Central memory CD8-positive, alpha-beta T cell (primary cell): Measurements from ENCODE around the gene SERGEF.

ENCODE experiments used
- ATAC-seq: fragments of 150-1000 bp; cut with Tn5 transposase; replicated peaks from 2 replicates; pipeline ENCODE4 v1.10.0; 2022; ENCODE audit warnings: mild to moderate bottlenecking, moderate FRiP score, moderate number of reproducible peaks; ENCODE audit not compliant: poor library complexity, severe bottlenecking; ENCODE audit errors: extremely low read depth
- DNase-seq, 2 donors: peaks; one replicate each; pipeline ENCODE4 v3.0.0; 2021; ENCODE audit warnings: low spot score in 2 of 2
- H3K27ac Mint-ChIP-seq: one replicate; pipeline ENCODE4 v1.8.0; 2022; ENCODE audit warnings: low read depth, mild to moderate bottlenecking, moderate library complexity, mixed read lengths
- H3K27me3 Mint-ChIP-seq: one replicate; pipeline ENCODE4 v1.8.0; 2022; ENCODE audit warnings: mixed read lengths
- H3K36me3 Mint-ChIP-seq: one replicate; pipeline ENCODE4 v1.8.0; 2022; ENCODE audit warnings: mild to moderate bottlenecking, moderate library complexity, mixed read lengths; ENCODE audit not compliant: insufficient read depth
- H3K4me1 Mint-ChIP-seq: one replicate; pipeline ENCODE4 v1.8.0; 2022; ENCODE audit warnings: mixed read lengths
- H3K4me3 Mint-ChIP-seq: one replicate; pipeline ENCODE4 v1.8.0; 2022; ENCODE audit warnings: mild to moderate bottlenecking, moderate library complexity, mixed read lengths
- H3K9me3 Mint-ChIP-seq: one replicate; pipeline ENCODE4 v1.8.0; 2022; ENCODE audit warnings: mixed read lengths

SERGEF gene

DNA sequence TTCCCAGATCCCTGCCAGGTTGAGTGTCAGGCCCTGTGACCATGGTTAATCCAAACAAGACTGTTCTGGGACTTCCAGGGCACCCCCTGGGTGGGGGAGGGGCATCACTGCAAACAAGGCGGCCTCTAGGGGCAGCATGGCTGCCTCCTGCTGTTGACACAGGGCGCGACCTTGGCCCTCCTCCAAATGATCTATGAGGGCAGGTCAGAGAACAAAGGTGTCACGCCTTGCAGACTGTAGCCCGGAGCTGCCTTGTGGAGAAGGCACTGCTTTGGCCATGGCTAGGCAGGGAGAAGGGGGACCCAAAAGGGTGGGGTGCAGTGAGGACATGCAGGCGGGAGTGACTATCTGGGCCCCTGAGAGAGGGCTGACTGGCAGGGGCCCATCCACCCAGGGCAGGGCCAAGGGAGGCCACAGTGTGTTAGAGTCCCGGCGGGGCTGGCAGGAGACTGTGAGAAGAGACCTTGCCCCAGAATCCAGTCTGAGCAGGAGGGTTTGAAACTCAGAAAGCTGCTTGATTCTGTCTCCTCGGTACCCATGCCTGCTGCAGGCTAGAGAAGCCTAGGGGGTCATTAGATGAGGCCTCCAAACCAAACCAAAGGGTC lies 242.7 kb downstream of the SERGEF start:
- Mint-ChIP-seq H3K36me3 (peaks cover 2% of the 10 kb centered on the region), H3K9me3 (no peaks in the 10 kb centered on the region), H3K27me3 (no peaks in the 10 kb centered on the region), H3K4me1 (no peaks in the 10 kb centered on the region), H3K27ac (no peak overlapping the region), H3K4me3 (no peak overlapping the region)
- DNase-seq: no peak
- no peak for ATAC-seq

DNA sequence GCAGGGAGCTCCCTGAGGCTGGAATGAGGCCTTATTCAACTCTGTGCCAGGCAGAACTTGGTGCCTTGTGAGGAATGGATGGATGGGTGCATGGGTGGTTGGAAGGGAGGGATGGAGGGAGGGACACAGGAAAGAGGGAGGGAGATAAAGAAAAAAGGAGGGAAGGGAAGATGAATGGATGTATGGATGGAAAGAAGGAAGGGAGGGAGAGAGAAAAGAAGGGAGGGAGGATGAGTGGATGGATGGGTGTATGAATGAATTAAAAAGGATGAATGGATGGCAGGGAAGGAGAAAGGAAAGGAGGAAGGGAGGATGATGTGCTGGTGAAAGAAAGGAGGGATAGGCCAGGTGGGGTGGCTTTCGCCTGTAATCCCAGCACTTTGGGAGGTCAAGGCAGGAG lies 243.6 kb downstream of the SERGEF start:
- DNase-seq (no peak), ATAC-seq (no peak)
- Mint-ChIP-seq H3K4me3 (no peak overlapping the region), H3K27ac (no peak overlapping the region), H3K27me3 (no peaks in the 10 kb centered on the region), H3K9me3 (no peaks in the 10 kb centered on the region), H3K4me1 (no peaks in the 10 kb centered on the region), H3K36me3 (peaks cover 2% of the 10 kb centered on the region)

DNA sequence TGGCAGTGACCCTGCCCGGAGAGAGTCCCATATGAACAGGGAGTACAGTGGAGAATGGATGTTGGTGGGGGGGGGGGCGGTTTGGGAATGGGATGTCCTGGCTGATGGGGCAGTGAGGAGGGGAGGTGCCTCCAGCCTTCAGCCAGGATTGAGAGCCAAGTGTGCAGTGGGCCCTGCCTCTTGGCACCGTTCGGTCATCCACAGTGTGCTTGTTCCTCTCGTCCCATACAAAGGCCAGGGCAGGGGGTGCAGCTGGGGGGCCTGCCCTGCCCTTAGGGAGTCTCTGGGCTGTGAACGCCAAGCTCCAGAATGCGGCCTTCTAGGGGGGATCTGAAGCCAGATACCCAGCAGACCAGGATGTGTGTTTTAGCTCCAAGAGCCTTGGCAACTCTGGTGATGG lies 244.3 kb downstream of the SERGEF start:
- DNase-seq: no peak
- no peaks in the 10 kb centered on the region for H3K4me1 Mint-ChIP-seq
- peaks cover 2% of the 10 kb centered on the region for H3K36me3 Mint-ChIP-seq
- no peak overlapping the region for H3K4me3 Mint-ChIP-seq
- no peak for ATAC-seq
- no peak overlapping the region for H3K27ac Mint-ChIP-seq
- H3K27me3 Mint-ChIP-seq: no peaks in the 10 kb centered on the region
- no peaks in the 10 kb centered on the region for H3K9me3 Mint-ChIP-seq

DNA sequence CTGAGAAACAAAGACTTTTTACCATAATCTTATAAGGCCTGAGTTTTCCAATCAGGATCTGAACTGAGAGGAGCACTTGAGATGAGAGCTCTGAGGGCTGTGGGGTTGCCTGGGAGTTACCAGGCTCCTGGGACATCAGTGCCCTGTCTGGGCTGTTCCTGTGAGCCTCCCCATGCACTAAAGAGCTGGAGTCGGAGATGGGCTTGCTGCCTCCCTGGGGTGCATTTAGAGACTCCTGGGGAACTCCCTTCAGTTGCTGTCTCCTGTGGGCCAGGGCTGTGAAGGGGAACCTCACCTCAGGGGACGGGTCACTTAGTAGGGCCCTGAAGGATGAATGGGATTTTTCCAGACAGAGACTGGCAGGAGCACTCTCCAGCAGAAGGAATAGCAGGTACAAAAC lies 244.9 kb downstream of the SERGEF start:
- Mint-ChIP-seq H3K36me3 (peaks cover 2% of the 10 kb centered on the region), H3K27ac (no peak overlapping the region), H3K4me3 (no peak overlapping the region), H3K27me3 (no peaks in the 10 kb centered on the region), H3K9me3 (no peaks in the 10 kb centered on the region), H3K4me1 (no peaks in the 10 kb centered on the region)
- no peak for ATAC-seq
- DNase-seq: no peak

DNA sequence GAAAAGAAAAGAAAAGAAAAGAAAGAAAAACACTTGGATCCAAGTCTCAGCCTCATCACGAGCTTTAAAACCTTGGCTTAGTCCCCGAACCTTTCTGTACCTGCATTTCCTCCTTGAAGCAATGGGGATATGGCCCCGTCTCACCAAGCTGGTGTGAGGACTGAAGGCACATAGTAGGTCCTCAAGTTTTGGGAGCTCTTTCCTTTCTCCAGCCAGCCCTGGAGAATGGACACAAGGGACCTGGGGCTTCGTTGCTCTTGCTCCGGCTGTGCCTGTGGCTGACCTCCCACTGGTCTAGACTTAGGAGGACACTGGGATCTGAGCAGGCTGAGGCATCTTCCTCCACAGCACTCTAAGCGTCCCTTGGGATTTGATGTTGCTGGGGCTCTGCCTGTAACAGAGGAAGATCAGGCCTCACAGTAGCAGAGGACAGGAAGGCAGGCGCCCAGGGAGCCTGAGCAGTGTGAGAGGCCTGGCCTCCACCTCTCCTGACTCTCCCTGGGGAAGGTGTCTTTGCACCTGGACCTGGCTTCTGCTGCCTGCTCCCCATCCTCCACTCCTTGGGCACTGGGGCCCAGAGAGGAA lies 245.5 kb downstream of the SERGEF start:
- Mint-ChIP-seq H3K4me3 (no peak overlapping the region), H3K27ac (no peak overlapping the region)

DNA sequence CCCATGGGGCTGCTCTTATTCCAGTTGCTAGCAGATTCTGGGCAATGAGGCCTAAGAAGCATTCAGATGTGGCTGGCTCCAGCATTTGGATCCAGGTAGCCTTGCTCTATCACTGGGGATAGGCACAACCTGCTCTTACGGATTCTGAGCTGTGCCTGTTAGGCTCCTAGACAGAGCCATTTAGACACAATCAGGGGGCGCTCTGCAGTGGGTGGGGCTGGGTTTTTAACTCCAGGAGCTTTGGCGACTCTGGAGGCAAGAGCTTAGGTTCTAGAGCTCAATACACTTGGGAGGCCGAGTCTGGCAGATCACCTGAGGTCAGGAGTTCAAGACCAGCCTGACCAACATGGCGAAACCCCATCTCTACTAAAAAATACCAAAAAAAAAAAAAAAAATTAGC lies 246.3 kb downstream of the SERGEF start:
- H3K27ac Mint-ChIP-seq: no peak overlapping the region
- no peak for ATAC-seq

More for the DNA sequence above, 245.5 kb downstream of the SERGEF start:
- no peak for DNase-seq
- no peak for ATAC-seq
- H3K27me3 Mint-ChIP-seq: no peaks in the 10 kb centered on the region
- no peaks in the 10 kb centered on the region for H3K9me3 Mint-ChIP-seq
- H3K36me3 Mint-ChIP-seq: peaks cover 2% of the 10 kb centered on the region
- H3K4me1 Mint-ChIP-seq: no peaks in the 10 kb centered on the region

DNA sequence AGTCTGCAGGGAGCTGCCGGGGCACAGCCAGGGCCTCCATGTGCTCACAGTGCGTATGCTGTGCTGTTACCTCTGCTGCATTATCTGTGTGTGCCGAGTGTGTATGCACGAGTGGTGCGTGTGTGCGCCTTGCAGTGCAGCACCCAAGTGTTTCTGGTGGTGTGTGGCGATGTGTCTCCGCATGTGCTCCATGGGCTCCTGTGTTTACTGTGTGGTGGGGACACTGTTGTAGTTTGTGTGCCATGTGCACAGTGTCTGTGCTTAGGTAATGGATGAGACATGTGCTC lies 246.8 kb downstream of the SERGEF start:
- Mint-ChIP-seq H3K9me3 (no peaks in the 10 kb centered on the region), H3K27me3 (no peaks in the 10 kb centered on the region), H3K4me1 (no peaks in the 10 kb centered on the region), H3K27ac (no peak overlapping the region), H3K4me3 (no peak overlapping the region), H3K36me3 (peaks cover 2% of the 10 kb centered on the region)
- no peak for ATAC-seq
- DNase-seq: no peak

More for the DNA sequence above, 246.3 kb downstream of the SERGEF start:
- Mint-ChIP-seq H3K4me3 (no peak overlapping the region), H3K9me3 (no peaks in the 10 kb centered on the region), H3K36me3 (peaks cover 2% of the 10 kb centered on the region), H3K4me1 (no peaks in the 10 kb centered on the region), H3K27me3 (no peaks in the 10 kb centered on the region)
- no peak for DNase-seq

DNA sequence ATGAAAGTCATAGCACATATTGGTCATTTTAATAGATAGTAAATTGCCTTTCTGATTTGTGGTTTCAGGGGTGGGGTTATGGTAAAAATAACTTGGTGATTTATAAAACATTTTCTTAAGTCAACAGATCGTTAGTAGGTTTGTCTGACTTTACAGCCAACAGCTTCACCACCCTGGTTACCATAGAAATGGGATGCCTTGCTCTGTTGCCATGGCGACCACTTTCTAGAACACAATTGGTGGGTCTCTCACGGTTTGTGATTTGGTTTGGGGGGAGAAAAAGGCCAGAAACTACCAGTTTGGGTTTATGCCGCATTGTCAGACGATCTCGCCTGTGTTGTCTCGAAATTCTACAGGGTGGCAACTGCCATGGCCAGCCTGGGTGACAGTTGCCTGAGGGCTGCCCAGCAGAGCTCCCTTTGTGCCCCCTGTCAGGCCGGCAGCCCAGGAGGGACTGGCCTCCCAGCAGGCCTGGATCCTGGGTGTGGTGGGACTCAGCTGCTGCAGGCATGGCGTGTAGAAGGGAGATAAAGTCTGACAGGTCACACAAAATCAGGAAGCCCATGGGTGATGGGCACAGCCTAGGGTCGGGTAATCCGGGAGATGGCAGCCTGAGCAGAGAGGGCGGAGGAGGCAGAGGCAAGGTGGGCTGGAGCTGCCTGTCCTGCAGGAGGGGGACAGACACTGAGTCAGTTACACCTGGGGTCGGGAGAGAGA lies 247.3 kb downstream of the SERGEF start:
- Mint-ChIP-seq H3K27me3 (no peaks in the 10 kb centered on the region), H3K9me3 (no peaks in the 10 kb centered on the region), H3K36me3 (peaks cover 2% of the 10 kb centered on the region), H3K27ac (no peak overlapping the region), H3K4me3 (no peak overlapping the region), H3K4me1 (no peaks in the 10 kb centered on the region)
- no peak for ATAC-seq
- no peak for DNase-seq

DNA sequence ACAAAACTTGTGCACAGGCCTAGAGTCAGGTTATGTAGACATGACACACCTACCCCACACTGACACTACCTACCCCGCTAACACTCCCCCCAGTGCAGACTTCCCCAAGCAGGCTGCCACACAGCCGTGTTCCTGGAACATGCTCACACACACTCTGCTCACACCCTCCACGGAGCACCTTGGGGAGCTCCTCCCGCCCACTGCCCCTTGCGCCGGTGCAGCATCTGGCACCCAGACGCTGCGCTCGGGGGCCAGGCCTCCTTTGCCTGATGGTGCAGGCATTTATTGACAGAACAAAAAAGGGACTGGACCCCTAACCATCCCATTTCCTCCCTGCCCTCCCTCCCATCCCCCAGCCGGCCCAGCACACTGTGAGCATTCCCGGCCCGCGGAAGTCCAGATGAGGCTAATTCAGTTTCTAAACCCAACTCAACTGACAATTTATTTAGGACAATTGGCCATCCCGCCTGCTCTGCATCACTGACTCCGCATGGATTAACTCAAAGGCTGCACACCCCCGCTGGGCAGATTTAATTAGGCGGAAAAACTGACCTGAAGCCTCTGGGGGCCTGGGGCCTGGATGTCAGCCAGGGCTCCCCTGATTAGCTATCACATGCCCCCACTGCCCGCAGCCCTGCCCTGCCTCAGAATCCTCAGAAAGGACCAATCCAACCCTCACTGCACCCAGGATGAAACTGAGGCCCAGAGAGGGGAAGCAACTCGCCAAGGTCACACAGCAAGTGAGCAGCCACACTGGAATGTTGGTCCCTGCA lies 248.2 kb downstream of the SERGEF start:
- H3K27ac Mint-ChIP-seq: no peak overlapping the region
- no peaks in the 10 kb centered on the region for H3K27me3 Mint-ChIP-seq
- H3K4me3 Mint-ChIP-seq: no peak overlapping the region
- peaks cover 2% of the 10 kb centered on the region for H3K36me3 Mint-ChIP-seq
- H3K9me3 Mint-ChIP-seq: no peaks in the 10 kb centered on the region
- no peak for ATAC-seq
- no peaks in the 10 kb centered on the region for H3K4me1 Mint-ChIP-seq
- no peak for DNase-seq

DNA sequence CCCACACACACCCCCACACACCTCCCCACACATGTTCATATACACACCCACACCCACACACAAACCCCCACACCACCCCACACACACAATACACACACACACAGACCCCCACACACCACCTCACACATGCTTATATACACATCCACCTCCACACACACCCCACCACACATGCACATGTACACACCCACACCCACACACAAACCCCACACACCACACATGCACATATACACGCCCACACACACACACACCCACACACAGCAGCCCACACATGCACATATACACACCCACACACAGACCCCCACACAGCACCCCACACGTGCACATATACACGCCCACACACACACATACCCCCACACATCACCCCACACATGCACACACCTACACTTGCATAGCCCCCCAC lies 249.1 kb downstream of the SERGEF start:
- Mint-ChIP-seq H3K4me3 (no peak overlapping the region), H3K9me3 (no peaks in the 10 kb centered on the region), H3K4me1 (no peaks in the 10 kb centered on the region), H3K27me3 (no peaks in the 10 kb centered on the region), H3K27ac (no peak overlapping the region), H3K36me3 (peaks cover 2% of the 10 kb centered on the region)
- ATAC-seq (no peak), DNase-seq (no peak)

DNA sequence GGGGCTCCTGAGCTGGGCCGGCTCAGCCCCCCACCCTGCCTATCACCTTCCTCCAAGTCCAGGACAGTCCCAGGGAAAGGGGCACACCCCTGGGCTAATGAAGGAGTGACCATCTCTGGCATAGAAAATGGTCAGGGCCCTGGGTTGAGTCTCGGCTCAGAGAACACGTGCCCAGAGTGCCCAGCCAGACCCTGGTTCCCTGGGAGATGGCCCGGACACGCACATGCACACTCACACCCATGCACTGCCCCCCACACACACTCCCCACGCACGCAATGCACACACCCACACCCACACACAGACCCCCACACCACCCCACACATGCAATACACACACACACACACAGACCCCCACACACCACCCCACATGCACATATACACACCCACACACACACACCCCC lies 249.6 kb downstream of the SERGEF start:
- peaks cover 2% of the 10 kb centered on the region for H3K36me3 Mint-ChIP-seq
- H3K27ac Mint-ChIP-seq: no peak overlapping the region
- H3K9me3 Mint-ChIP-seq: no peaks in the 10 kb centered on the region
- H3K4me1 Mint-ChIP-seq: no peaks in the 10 kb centered on the region
- DNase-seq (no peak), ATAC-seq (no peak)
- no peak overlapping the region for H3K4me3 Mint-ChIP-seq
- no peaks in the 10 kb centered on the region for H3K27me3 Mint-ChIP-seq

DNA sequence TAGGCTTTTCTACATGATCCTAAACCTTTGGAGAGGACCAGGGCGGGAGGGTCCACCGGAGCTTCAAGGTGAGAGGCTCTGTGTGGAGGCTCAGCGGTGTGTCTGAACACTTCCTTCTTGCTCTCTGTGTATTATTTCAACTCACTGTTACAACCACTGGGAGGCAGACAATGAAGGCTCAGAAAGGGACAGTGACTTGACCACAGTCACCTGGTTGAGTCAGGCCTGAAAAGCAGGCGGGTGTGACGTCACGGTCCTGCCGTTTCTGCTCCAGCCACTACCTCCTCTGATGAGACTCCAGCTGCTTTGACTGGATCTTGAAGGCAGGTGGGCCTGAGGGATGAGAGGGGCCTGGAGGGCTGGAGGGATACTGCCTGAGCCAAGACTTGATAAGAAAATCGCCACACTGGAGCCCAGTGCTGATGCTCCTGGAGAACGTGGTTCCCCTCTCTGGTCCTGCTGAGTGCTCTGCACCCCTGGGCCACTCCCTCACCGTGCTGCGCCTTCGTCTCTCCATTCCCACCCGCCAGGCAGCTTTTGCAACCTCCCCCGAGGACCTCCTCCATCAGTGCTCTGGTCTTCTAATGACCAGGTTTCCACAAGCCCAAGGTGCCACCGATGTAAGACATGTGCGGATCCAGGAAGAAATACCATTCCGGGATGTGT lies 250.4 kb downstream of the SERGEF start:
- peaks cover under 1% of the 10 kb centered on the region for H3K27me3 Mint-ChIP-seq
- H3K27ac Mint-ChIP-seq: no peak overlapping the region
- H3K4me3 Mint-ChIP-seq: no peak overlapping the region
- no peak for DNase-seq
- no peaks in the 10 kb centered on the region for H3K9me3 Mint-ChIP-seq
- no peak for ATAC-seq
- no peaks in the 10 kb centered on the region for H3K4me1 Mint-ChIP-seq
- peaks cover 2% of the 10 kb centered on the region for H3K36me3 Mint-ChIP-seq
